Measurements from ENCODE around the gene PRR19. TPM values are rescaled to one million over a fixed set of nuclear protein-coding genes. Genes with fewer than 3 reads are reported as not detected.
"Not testable (repeated sequence)": the region's sequence is repeated elsewhere in the genome, so short reads cannot be mapped to it uniquely, and the experiment has no call there.

Gene PRR19
- polyA plus RNA-seq, 1 donor from 2014 or later: 2.4 TPM

GRCh38 chr19:42335971-42336370 lies 34.0 kb downstream of the PRR19 start:
- H3K27me3 ChIP-seq (ENCODE audit: insufficient read depth, low read depth, low read length): no peaks in the 10 kb centered on the region
- no peak overlapping the region for H2AFZ ChIP-seq (ENCODE audit: low read depth, low read length)
- no peaks in the 10 kb centered on the region for H3F3A ChIP-seq (ENCODE audit: insufficient read depth, low read length, poor library complexity, severe bottlenecking)
- TF ChIP-seq TAF1 (IDR thresholded peaks at IDR 0.05; ENCODE audit: low read depth) (no peak), EZH2 (IDR thresholded peaks at IDR 0.05; ENCODE audit: borderline replicate concordance, insufficient read depth, low read length, poor library complexity, severe bottlenecking) (no peak)
- no peak overlapping the region for H3K9ac ChIP-seq (ENCODE audit: low read length)
- H3K79me2 ChIP-seq (replicated peaks; ENCODE audit: insufficient read depth, low read length): no peaks in the 10 kb centered on the region
- no peaks in the 10 kb centered on the region for H4K20me1 ChIP-seq (ENCODE audit: insufficient read depth)
- H3K4me2 ChIP-seq (ENCODE audit: low read length): no peak overlapping the region
- H3K27ac ChIP-seq (ENCODE audit: low read length): no peak overlapping the region
- H3K36me3 ChIP-seq (ENCODE audit: insufficient read depth, low read length): peaks cover 6% of the 10 kb centered on the region
- no peaks in the 10 kb centered on the region for H3K9me2 ChIP-seq (ENCODE audit: insufficient read depth, low read length)
- H3K9me3 ChIP-seq (ENCODE audit: low read length): no peaks in the 10 kb centered on the region
- no peak overlapping the region for H3K4me3 ChIP-seq (ENCODE audit: low read length)

GRCh38 chr19:42339126-42339860 lies 37.4 kb downstream of the PRR19 start:
- not testable (repeated sequence) for H3K79me2 ChIP-seq (replicated peaks; ENCODE audit: insufficient read depth, low read length); H3K9me2 ChIP-seq (ENCODE audit: insufficient read depth, low read length); H3F3A ChIP-seq (ENCODE audit: insufficient read depth, low read length, poor library complexity, severe bottlenecking); H3K9me3 ChIP-seq (ENCODE audit: low read length); H4K20me1 ChIP-seq (ENCODE audit: insufficient read depth); H3K27me3 ChIP-seq (ENCODE audit: insufficient read depth, low read depth, low read length); H2AFZ ChIP-seq (ENCODE audit: low read depth, low read length); H3K9ac ChIP-seq (ENCODE audit: low read length); H3K4me3 ChIP-seq (ENCODE audit: low read length); H3K27ac ChIP-seq (ENCODE audit: low read length); H3K36me3 ChIP-seq (ENCODE audit: insufficient read depth, low read length); H3K4me2 ChIP-seq (ENCODE audit: low read length)

GRCh38 chr19:42339922-42340321 lies 38.0 kb downstream of the PRR19 start:
- not testable (repeated sequence) for H3K9ac ChIP-seq (ENCODE audit: low read length); H3F3A ChIP-seq (ENCODE audit: insufficient read depth, low read length, poor library complexity, severe bottlenecking); H3K4me2 ChIP-seq (ENCODE audit: low read length); H3K36me3 ChIP-seq (ENCODE audit: insufficient read depth, low read length); H3K4me3 ChIP-seq (ENCODE audit: low read length); H3K79me2 ChIP-seq (replicated peaks; ENCODE audit: insufficient read depth, low read length); H3K9me2 ChIP-seq (ENCODE audit: insufficient read depth, low read length); H3K27ac ChIP-seq (ENCODE audit: low read length); H3K27me3 ChIP-seq (ENCODE audit: insufficient read depth, low read depth, low read length); H2AFZ ChIP-seq (ENCODE audit: low read depth, low read length); H4K20me1 ChIP-seq (ENCODE audit: insufficient read depth); H3K9me3 ChIP-seq (ENCODE audit: low read length)

DNA sequence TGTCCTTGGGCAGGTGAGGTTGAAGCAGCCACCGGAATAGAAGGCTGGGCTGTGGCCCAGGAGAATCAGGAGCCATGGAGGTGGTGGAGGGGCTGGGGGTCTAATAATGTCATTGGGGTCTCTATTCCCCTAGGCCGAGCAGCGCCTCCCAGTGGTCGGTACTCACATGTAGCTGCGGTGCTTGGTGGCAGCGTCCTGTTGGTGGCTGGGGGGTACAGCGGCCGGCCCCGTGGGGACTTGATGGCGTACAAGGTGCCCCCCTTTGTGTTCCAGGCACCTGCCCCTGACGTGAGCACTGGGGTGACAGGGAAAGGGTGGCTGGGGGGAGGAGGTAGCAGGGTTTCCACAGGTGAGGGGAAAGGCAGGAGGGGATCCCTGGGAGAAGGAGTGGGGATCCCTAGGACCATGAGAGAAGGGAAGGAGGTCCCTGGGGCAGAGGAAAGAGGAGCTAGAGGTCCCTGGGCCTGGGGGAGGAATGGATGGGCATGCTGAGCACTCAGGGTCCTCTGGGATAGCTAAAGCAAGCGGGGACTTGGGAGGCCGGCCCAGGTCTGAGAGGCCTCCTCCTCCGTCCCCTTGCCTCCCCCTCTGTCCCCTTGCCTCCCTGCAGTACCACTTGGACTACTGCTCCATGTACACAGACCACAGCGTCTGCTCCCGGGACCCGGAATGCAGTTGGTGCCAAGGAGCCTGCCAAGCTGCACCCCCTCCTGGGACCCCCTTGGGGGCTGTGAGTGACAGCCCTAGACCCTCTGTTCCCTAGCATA lies 41.6 kb downstream of the PRR19 start:
- Histone ChIP-seq H3K79me2 (replicated peaks; ENCODE audit: insufficient read depth, low read length) (no peaks in the 10 kb centered on the region), H3K9me2 (ENCODE audit: insufficient read depth, low read length) (no peaks in the 10 kb centered on the region), H3K4me2 (ENCODE audit: low read length) (no peak overlapping the region), H3K9ac (ENCODE audit: low read length) (no peak overlapping the region), H4K20me1 (ENCODE audit: insufficient read depth) (no peaks in the 10 kb centered on the region), H3K9me3 (ENCODE audit: low read length) (no peaks in the 10 kb centered on the region), H3K27me3 (ENCODE audit: insufficient read depth, low read depth, low read length) (no peaks in the 10 kb centered on the region), H2AFZ (ENCODE audit: low read depth, low read length) (no peak overlapping the region), H3K36me3 (ENCODE audit: insufficient read depth, low read length) (no peaks in the 10 kb centered on the region), H3F3A (ENCODE audit: insufficient read depth, low read length, poor library complexity, severe bottlenecking) (no peaks in the 10 kb centered on the region), H3K4me3 (ENCODE audit: low read length) (no peak overlapping the region), H3K27ac (ENCODE audit: low read length) (no peak overlapping the region)
- TF ChIP-seq SMC3 (conservative IDR thresholded peaks at IDR 0.05; ENCODE audit: poor library complexity): no peak
- TF ChIP-seq EP300 (conservative IDR thresholded peaks at IDR 0.05; ENCODE audit: poor library complexity, severe bottlenecking): no peak
- TF ChIP-seq POLR2AphosphoS5 (IDR thresholded peaks at IDR 0.05): no peak
- no peak for TF ChIP-seq TAF1 (IDR thresholded peaks at IDR 0.05; ENCODE audit: low read depth)
- no peak for TF ChIP-seq EZH2 (IDR thresholded peaks at IDR 0.05; ENCODE audit: borderline replicate concordance, insufficient read depth, low read length, poor library complexity, severe bottlenecking)
- no peak for TF ChIP-seq MXI1 (conservative IDR thresholded peaks at IDR 0.05; ENCODE audit: poor library complexity, severe bottlenecking)
- no peak for TF ChIP-seq RAD21 (conservative IDR thresholded peaks at IDR 0.05)
- TF ChIP-seq CTCF (IDR thresholded peaks at IDR 0.05; ENCODE audit: poor library complexity, severe bottlenecking): no peak
- TF ChIP-seq, protein P1, sequence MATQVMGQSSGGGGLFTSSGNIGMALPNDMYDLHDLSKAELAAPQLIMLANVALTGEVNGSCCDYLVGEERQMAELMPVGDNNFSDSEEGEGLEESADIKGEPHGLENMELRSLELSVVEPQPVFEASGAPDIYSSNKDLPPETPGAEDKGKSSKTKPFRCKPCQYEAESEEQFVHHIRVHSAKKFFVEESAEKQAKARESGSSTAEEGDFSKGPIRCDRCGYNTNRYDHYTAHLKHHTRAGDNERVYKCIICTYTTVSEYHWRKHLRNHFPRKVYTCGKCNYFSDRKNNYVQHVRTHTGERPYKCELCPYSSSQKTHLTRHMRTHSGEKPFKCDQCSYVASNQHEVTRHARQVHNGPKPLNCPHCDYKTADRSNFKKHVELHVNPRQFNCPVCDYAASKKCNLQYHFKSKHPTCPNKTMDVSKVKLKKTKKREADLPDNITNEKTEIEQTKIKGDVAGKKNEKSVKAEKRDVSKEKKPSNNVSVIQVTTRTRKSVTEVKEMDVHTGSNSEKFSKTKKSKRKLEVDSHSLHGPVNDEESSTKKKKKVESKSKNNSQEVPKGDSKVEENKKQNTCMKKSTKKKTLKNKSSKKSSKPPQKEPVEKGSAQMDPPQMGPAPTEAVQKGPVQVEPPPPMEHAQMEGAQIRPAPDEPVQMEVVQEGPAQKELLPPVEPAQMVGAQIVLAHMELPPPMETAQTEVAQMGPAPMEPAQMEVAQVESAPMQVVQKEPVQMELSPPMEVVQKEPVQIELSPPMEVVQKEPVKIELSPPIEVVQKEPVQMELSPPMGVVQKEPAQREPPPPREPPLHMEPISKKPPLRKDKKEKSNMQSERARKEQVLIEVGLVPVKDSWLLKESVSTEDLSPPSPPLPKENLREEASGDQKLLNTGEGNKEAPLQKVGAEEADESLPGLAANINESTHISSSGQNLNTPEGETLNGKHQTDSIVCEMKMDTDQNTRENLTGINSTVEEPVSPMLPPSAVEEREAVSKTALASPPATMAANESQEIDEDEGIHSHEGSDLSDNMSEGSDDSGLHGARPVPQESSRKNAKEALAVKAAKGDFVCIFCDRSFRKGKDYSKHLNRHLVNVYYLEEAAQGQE (IDR thresholded peaks at IDR 0.05; ENCODE audit: borderline replicate concordance): no peak

Data from neural cell (in vitro differentiated cells).